Measurements from ENCODE around the gene PDZK1IP1.

The PDZK1IP1 gene, protein sequence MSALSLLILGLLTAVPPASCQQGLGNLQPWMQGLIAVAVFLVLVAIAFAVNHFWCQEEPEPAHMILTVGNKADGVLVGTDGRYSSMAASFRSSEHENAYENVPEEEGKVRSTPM

DNA sequence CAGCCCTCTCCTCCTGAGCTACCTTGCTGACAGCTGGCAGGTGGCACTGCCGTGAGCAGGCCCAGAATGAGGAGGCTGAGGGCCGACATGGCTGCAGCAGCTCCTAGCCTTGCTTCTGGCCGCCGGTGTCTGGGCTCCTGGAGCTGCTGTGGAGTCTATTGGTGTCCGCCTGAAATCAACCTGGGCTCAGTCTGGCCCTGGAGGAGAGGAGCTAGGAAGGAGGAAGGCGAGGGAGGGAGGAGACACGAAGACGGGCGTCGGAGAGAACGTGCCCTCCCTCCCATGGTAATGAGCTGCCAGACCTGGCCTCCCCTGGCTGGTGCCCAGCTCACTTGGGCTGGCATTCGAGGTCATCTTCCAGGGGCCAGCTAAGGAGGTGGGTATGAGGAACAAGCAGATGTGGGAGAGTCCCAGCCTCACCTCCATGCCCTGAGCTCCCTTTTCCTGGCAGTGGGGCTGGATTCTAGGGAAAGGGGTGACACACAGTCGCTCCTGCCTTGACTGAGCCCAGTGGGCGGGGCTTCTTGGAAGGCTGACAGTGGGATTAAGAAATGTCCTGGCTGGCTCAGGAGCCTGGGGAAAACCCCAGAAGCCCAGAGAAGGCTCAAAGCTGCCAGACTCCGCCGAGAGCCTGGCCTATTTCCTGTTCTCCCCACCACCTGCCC lies at the start of gene PDZK1IP1:
Gene PDZK1IP1 (minus strand): TSS at position 193 of the 665 bp plus-strand sequence. CDS start 104 bp downstream, at position 89.
- DNase-seq, result no peak

DNA sequence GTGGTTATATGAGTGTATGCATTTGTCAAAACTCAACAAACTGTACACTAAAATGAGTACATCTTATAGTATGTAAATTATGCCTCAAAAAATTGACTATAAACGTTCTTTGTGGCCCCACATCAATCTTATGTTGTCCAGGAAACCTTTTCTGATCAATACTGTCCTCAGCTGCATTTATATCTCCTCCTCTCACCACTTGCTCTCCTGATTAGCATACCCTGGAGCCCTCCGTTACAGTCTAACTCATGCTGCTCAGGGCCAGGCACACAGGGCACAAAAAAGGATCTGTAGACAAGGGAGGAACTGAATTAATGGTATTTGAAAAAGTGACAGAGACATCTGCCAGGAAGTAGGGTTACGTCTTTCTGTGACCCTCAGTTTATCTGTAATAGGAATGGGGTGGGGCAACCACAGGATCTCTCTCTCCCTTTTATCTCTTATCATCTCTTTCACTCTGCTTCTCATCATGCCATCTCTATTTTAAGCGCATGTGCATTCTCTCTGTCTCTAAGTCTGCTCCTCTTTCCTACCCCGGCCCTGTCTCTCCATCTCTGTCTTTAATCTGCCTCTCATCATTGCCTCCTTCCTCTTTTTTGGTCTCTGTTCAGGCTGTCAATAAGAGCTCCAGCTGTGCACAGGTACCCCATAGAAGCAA lies 49.2 kb upstream of the PDZK1IP1 start:
- no peak for DNase-seq

DNA sequence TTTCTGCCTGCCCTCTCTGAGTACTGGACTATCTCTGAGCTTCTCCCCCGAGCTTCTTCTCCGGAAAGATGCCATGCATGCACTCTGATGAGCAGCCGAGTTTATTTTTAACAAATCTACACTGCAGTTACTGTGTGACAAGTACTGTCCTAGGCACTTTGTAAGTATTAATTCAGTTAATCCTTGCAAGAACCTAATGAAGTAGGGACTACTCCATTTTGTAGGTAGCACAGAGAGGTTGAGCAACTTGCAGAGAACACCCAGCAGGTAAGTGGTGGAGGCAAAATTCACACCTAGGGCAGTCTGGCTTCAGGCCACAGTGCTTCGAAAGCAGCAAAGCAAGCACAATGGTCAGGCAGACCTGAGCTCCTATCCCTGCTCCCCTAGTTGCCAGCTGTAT lies 46.0 kb upstream of the PDZK1IP1 start:
- DNase-seq, result no peak

DNA sequence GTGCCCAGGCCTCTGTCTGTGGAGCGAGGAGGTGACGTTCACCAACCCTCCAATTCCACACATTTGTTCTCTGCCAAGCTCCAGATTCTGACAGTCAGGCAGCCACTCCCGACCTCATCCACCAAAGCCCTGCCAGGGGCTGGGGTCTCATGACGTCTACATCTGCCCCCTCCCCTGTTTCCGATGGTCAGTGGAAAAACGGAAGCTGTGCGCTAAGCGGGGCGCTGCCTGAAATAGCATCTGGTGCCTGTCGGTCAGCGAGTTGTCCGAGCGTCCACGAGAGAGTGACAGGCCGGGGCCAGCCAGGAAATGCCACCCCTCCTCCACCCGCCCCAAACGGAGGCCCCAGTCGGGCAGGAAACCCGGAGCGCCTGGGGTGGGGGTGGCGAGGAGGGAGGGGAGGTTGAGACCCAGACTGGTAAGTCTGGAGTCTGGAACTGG lies 45.4 kb upstream of the PDZK1IP1 start:
- DNase-seq, result no peak

DNA sequence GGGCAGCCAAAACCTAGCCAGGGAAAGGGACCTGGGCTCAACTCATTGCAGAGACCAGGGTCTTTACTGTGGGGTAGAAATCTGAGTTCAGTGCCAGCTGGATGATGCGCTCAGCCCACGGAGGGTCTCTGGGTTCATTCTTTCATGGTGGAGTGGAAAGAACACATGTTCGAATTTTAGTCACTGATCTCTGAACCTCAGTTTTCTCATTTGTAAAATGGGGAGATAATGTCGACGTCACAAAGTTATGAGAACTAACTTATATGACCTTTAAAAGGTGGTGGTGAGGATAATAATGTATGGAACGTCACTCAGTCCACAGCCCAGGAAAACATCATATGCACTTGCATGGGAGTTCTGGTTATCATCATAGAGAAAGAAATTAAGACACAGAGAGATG lies 43.4 kb upstream of the PDZK1IP1 start:
- no peak for DNase-seq

DNA sequence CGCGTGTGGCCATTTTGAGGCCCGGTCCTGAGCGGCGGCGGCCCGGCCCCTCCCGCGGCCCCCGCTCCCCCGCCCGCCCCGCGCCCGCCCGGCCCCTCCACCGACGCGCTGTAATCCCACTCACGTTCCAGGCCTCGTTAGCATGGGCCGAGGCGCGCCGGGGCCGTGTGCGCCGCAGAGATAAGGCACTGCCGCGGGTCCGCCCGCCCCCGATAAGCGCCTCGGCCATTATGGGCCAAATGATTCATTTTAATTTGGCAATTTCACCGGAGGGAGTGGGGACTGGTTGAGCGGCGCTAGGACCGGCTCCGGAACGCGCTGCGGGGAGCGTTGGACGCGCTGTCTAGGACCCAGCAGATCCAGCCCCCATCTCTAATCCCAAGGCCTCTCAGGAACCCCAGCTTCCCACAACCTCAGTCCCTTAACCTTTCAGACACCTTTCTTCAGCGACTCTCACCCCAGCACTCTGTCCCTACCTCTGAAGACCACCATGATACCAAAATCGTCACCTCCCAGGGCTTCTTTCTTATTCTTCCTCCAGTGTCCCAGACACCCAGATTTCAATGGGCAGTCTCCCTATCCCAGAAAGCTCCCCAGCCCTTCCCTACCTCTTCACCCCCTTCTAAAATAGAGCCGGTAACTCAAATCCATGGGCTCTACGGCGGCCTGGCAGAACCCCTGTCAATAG lies 42.5 kb upstream of the PDZK1IP1 start, which contains the start of gene TAL1:
Gene TAL1 (minus strand): TSS at position 39 of the 688 bp plus-strand sequence. CDS start 6,337 bp downstream, outside the sequence.
- DNase-seq, result no peak

DNA sequence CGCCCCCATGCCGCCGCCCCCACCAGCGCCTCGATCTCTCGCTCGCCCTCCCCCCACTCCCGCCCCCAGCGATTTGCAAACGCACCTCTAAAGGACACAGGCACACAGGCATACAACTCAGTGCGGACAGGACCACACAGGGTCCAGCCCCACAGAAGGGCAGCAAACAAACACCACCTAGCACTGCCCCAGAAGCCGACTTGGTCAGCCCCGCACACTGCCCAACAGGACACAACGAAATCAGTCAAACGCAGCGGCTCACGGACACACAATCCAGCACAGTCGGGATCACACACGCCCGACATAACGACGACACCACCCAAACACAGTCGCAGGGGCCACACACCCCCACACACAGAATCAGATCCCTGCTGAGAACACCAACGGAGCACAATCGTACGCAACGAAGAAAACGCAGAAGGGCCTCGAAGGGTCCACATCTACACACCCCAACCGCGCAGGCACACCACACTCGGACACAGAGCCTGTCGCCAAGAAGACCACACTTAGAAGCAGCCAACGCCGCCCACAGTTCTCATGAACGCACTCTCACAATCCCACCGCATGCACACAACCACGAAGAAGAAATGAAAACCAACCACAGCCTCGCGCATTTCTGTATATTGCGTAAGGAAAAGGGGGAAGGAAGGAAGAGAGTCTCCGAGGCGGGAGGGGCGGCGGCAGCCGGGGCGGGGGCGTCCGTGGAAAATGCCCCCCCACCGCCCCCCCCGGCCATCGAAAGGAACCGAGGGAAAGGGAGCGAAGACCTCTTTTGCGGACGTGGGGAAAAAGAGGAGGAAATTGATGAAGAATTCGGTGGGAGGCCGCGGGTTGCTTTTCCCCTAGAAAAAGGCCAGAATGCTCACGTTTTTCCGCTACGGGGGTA lies 41.7 kb upstream of the PDZK1IP1 start:
- DNase-seq, result no peak

DNA sequence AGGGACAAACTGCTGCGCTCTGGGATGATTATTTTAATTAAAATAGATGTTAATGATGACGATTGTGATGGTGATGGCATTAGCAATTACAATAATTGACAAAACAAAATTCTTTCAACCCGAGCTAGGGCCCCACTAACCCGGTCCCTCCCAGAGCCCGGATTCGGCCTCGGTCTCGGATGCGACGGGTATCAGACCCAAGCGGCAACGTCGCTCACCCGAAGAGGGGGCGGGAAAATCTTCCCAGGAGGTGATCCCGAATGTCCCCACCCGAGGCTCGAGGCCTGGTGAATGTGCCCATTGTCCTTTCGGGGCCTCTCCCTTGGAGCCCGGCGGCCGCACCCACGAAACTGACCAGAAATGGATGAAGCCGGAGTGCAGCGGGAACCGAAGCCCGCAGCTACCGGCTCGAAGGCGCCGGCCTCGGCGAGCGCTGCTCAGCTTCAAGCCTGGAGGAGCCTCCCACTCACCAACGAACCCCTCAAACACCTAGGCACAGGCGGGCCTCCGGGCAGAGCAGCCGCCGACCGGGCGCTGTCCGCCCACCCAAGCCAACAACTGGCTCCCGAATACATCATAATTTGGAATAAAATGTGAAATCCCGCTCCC lies 41.0 kb upstream of the PDZK1IP1 start:
- DNase-seq, result no peak

DNA sequence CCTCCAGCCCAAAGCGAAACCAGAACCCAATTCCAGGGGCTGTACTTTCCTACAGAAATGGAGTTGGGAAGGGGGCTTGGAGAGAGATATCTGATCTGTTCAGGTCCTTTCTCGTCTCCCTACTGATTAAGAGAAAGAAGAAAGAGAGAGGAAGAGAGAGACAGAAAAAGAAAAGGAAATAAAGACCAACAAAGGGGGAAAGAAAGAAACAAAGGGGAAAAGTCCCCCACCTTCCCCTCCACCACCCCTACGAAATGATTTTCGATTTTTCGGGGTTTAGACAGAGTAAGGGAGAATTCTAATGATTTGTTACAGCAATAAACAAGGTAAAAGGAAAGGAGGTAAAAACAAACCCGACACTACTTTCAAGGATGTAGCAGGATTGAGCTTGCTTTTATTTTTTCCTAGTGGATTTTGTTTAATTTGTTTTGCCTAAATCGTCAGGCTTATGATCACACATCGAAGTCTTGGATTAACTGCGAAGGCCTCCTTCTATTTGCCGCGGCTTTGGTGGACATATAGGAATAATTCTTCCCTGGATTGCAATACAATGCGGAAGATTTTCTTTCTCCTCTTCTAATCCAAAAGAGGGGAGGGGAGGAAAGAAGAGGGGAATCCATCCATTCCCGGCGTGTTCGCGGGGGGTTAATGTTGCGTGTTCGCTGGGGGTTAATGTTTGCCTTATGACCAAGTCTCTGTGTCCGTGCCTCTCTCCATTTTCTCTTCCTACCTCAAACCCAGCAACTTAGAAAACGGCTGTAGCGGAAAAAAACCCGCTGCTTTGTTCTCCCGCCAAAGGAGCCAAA lies 40.3 kb upstream of the PDZK1IP1 start:
- DNase-seq, result no peak

DNA sequence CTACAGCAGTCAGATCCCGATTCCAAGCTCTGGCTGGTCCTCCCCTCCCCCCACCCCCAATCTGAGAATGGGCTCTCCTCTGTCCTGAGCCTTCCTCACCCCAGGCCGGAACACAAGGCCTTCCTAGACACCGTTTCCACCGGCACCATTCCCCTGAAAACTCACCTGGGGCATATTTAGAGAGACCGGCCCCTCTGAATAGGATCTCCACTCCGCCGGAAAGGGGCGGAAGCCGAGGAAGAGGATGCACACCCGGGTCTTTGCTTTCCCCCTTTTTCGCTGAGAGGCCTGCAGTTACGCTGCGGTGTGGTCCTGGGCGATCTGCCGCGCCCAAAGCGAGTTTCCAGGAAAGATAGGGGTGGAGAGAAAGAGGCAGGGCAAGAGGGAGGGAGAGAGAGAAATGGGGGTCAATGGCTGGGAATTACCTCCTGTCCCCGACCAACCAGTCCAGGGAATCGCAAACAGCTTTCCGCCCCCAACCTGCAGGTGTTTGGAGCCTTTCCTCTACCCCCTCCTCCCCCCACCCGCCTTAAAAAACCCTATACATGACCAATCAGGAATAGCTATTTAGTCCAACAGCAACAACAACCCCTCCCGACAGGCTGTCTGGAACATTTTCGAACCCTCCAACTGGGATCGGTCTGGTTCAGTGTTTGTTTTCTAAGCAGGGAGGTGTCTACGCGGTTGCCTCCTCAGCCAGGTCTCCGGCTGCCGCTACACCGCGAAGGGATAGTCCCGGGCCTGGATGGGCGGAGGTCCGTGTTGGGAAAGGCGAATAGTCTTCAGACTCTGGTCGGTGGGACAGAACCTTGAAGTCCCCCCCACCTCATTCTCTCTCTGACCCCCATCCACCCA lies 39.4 kb upstream of the PDZK1IP1 start:
- DNase-seq, result no peak

DNA sequence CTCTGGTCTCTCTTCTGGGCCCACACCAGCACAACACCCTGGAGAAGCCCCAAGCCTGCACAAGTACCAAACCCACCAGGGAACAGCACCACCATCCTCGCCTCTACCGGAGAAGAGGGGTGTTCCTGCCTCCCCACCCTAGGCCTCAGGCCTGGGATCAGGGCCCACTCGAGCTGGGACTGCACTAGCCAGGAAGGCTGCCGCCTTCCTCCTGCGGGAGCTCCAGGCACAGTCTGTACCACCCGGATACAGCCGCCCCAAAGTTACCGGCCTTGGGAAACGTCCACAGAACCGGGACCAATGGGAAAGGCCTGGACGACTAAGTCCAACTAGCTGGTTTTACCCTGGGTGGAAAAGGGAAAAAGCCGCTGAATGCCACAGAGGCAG lies 38.8 kb upstream of the PDZK1IP1 start:
- no peak for DNase-seq

DNA sequence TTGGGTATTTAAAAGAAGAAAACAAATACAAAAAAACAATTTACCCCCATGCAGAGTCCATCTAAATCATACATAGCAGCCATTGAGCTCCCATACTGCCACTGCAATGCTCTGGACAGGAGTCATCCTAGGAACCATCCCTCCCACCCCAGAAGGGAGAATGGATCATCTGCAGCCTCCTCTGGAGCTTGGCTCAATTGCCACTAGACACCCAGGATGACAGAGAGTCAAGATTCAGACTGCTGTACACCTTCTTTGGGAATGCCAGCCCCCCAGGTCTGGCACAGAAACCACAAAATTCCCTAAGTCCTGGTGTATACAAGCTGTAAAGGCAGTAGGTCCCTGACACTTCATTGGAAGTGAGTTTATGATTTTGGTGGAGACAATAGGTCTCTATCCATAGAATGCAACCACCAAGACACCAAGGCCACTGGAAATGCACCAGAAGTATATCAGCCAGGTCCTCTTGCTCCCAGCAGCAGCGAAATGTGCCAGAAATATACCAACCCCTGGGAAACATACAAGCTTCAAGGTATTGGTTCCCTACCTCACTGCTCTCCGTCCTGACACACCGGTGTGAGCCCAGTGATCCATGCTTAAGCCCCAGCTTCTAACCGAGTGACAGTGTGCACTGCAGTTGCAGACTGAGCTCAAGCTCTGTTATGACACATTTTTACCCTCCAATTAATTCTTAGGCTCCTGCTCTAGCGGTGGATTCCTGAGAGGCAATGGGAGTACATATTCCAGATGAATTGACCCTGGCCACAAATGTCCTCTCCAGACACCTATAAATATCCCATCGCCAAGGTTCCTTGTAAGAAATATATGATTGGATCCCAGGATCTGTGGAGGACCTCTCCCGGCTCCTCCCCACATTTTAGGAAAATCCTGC lies 37.8 kb upstream of the PDZK1IP1 start:
- DNase-seq, result no peak

DNA sequence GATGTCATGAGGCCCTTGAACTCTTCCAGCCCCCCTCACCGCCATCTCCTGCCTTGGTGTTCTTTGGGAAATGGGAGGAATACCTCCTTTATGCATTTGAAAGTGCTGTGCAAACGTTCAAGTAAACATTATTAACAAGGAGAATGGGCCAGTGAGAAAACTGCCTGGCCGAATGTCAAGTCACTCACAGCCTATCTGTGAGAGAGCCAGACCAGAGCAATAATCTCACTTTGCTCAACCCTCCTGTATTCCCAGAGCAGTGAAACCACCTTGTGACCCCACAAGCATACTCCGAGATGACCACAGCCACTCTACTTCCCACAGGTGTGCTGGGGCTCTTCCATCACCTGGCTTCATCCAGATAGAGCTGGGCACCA lies 37.0 kb upstream of the PDZK1IP1 start:
- DNase-seq, result no peak

DNA sequence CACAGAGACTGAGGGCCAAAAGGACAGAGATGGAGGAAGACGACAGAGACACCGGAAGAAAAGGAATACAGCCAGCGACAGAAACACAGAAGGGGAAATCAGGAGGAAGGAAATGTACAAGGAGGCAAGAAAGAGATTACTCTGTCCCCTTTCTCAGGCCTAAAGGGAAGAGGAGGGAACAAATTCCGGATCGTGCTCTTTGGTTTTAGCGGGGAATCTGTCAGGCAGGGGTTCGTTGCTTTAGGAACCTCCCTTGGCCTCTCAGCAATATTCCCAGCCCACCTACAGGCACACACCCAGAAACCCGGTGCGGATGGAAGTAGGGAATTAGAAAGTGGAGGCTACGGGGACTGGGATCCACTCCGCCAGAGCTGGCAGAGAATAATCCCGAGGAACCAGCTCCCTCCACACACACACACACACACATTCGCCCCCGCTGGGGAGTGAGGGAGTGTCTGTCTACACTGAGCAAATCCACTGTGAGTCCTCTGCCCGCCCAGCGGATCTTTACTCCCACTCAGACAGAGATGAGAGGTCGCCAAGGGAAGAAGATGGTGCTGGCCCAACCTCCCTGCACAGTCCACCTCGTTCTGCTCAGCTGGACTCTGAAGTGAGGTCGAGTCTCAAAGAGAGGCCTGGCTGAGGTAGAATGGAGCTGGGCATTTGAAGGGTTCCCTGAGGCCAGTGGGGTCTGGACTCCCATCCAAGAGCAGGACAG lies 36.4 kb upstream of the PDZK1IP1 start:
- no peak for DNase-seq

DNA sequence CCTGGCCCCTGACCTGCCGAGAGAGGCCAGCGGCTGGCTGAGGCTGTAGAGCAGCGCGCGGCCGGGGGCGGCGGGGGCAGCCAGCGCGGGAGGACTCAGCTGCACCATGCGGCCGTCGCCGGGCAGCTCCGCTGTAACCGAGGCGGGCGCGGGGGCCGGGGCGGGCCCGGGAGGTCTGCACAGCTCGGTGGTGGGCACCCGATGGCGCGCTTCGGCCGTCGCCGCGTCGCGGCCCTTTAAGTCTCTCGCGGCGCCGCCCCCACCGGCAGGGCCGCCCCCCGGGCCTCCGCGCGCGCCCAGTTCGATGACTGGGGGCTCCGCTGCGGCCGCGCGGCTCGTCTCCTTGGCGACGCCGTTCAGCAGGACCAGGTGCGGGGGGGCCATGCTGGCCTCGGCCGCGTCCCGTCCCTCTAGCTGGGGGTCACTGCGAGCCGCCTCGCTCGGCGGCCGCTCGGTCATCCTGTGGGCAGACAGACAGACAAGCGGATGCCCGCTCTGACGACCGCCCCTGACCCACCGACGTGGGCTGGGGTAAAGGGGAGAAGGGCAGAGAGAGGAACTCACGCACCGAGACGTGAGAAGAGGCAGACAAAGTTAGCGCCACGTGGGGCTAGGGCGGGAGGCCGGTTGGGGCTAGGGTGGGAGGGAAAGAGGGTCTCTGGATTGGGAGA lies 35.7 kb upstream of the PDZK1IP1 start:
- DNase-seq, result no peak

DNA sequence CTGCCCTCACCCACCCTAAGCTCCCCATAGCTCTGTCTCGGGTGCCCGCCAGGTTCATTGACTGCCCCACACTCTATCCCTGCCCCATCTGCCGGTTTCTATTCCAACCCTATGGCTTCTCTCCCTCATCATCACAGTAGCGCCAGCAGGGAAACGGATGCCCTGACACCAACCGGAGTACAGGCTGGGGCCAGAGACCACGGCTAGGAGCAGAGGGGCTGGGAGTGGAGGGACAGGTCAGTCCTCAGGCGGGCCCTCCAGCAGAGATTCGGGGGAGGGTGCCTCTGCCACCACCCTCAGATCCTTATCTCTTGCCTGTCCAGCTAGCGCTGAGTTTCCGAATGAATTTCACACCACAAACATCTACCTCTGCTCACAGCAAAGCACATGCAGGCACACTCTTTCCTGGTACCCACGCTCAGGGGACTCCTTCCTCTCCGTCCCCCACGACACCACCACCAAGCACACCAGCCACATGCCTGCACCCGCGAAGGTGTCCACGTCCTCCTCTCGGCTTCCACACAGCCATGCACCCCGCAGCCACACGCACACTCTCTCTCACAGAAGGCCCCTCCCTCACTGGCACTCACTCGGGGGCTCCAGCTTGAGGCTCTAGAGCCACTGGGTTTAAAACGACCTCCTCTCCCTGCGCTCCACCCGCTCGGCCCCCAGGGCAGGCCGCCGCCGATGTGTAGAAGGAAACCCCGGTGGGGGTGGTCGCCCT lies 35.0 kb upstream of the PDZK1IP1 start:
- DNase-seq, result no peak

DNA sequence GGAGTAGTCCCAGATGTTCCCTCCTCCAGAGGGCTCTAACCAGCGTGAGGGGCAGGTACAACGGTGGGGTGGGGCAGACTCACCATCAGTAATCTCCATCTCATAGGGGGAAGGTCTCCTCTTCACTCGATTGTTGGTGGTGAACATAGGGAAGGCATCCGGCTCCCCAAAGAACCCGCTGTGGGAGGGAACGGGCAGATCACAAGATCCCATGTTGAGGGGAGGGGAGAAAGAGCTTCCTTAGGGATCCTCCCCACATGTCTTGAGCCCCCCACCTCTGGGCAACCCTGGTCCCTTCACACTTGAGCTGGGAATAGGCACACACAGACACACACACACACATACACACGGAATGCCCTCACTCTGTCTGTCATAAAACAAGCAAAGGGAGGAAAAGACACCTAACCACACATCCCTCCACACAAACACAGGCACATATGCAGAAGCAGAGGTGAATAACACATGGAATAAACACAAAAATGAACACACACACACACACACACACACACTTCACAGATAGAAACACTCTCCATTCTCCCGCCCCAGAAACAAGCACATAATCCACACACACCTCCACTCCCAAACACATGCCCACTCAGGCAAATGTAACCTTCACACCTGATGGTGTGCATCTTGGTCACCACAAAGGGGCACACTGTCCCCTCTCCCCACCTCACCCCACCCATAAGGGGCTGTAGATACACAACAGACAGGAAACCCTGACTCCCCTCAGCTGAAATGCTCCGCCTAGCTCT lies 34.3 kb upstream of the PDZK1IP1 start:
- no peak for DNase-seq
